HG03457 (cell line): ENCODE results near the gene CA10.

Experiments used
- ATAC-seq: cut with Tn5 transposase; IDR thresholded peaks from one replicate; pipeline ENCODE4 v1.9.1; 2021; ENCODE audit warnings: moderate number of reproducible peaks; ENCODE audit not compliant: unreplicated experiment

The CA10 gene

DNA sequence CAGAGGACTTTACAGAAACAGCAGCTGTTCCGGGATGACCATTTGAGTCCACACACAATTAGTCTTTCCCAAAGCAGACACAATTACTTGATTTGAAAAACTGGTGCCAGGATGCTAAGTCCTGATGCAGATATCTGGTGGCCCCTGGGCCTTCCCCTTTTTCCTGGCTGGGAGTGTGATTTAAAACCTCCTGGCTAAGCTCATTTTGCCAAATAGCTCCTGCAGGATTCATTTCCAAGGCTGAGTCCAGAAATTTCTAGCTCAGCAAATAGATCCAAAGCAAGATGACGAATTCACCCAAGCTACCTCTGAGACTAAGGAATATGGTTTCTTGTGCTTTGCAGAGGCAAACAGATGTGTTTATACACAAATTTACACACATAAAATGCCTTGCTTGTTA, 422.2 kb downstream of the CA10 start:
- ATAC-seq: no peak

DNA sequence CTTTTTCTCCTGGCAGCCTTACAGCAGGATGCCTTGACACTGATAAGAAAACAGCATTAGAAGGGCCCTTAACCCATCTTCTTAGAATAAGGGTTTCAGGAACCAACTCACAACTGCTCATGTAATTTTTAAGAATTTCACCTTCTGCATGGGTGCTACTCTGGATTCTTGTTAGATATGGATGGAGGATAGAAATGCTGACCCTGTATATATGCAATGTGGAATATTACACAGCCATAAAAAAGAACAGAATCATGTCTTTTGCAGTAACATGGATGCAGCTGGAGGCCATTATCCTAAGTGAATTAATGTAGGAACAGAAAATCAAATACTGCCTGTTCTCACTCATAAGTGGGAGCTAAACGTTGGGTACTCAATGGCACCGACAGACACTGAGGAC, 423.5 kb downstream of the CA10 start:
- ATAC-seq: no peak

DNA sequence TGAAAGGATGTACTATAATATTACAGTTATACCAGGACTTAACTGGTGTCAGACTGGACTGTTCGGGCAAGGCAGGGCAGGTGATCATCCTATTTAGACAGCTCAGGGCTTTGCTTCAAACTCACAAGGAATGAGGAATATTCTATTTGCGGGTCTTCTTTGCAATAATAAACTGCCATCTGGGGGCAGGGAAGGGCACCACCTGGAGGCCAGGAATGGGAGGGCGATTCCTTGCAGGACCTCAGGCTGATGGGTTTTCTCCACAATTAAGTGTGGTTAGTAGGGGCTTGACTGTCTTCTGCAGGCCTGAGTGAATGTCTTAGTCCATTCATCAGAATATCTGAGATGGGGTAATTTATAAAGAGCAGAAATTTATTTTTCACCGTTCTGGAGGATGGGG, 424.1 kb downstream of the CA10 start:
- ATAC-seq: no peak

DNA sequence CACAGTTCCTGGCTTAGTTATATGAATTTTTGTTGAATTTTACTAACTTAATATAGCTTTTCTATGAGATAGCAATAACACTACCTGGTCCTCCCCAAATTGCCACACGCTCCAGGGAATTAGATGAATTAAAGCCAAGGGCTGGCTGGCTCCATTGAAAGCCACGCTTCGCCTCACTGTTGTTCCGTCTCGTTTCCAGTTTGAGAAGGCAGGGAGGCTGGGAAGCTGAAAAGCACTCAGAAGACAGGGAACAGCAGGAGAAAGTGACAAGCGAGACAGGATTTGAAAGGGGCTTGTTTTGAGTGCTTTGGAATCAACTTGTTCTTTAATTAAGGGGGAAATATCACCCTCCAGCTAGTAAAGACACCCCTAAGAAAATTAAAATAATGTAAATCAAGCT, 425.3 kb downstream of the CA10 start:
- no peak for ATAC-seq

DNA sequence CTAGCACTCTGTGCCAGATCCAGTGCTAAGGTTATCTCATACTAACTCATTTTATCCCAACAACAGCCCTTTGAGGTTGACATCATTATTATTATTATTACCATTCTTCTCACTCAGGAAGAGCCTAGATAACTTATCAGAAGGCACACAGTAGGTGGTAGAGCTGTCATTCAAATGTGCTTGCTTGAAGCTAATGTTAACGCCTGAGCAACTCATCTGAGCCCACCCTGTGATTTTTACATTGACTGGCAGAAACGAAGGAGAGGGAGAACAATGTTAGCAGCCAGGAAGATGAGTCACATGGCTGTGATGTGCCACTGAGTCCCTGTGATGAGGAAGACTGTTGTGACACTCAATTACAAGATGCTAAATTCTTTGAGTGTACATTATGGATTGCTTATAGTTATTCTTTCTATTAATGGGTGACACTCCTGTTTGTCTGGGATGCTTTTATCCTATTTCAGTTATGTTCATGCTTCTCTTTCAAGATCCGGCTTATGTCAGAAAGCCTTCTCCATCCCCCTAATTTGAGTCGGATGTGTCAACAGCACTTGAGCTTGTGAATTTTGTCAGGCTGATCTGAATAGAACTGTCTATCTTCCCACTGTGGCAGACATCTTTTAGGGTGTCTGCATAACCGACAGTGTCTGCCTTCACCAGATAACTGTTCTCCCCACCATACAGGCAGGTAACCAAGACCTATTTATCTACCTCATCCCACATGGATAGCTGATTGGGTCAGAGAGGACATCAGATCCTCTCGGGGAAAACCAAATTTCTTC, 426.4 kb downstream of the CA10 start:
- ATAC-seq: no peak

DNA sequence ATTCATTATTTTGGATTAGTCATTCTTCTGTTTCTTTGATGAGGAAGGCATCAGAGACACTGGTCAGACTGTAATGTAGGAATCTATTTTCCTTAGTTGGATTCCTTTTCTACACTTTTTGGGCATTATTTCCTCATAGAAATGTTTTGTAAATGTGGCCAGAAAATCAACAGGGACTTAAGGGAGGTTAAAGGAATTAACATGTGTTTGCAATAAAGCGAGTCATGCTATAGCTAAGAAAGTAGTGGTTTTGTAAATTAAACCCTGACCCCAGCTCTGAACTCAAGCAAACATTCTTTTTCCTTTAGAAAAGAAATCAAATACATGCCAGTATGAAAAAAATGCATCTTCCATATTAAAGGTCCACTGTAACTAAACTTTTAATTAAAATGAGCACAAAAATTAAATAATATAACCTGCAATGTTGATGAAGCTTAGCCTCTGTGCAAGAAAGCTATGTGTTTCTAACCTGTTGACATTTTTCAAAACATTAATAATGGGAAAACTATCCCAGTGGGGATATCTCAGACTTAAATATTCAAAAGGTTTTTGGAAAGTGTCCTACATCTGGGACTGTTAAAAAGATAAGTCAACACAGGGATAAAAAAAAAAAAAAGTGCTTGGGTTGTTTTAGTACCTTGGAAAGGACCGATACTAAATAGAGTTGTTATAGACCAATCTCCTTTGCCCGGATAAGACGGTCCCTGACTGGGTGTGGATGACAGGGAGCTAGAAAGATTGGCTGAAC, 428.0 kb downstream of the CA10 start:
- no peak for ATAC-seq

DNA sequence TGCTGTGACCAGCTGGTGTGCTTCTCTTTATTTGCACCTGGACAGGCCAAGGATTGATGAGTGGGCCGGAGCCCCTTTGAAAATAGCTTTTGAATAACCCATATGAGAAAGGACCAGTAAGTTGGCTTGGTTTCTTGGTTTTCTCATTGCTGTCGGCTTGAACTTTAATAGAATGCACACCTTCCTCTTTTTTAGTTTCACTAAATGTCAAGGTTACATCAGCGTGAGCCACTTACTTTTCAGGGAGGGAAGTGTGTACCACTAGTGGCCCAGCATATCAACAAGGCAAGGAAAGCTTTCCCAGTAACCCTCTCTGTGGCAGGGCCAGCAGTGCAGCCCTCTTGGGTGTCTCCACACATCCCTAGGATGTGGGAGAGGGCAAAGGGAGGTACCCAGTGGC, 433.3 kb downstream of the CA10 start:
- no peak for ATAC-seq

DNA sequence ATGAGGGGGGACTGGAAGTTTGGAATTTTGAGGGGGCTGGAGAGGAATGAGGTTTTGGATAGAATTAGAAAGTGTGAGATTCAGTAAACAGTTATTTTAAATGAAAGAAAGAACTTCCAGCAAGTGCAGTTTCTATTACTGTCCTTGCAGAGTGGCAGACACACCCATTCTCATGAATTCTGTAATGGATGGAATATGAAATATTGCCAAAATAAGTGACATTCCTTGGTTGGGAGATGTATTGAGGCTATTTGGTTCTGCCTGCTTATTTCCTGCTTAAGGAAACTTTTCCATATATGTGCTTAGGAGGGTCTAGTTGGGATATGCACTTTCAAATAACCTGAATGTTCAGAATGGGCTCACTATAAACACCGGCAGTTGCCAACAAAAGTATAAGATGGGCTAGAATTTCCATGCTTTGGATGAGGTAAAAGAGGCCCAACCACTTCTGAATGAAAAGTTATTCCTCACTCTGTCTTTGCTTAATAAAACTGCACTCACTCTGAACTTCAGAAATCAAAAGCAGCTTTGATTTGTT, 434.4 kb downstream of the CA10 start:
- ATAC-seq: no peak

DNA sequence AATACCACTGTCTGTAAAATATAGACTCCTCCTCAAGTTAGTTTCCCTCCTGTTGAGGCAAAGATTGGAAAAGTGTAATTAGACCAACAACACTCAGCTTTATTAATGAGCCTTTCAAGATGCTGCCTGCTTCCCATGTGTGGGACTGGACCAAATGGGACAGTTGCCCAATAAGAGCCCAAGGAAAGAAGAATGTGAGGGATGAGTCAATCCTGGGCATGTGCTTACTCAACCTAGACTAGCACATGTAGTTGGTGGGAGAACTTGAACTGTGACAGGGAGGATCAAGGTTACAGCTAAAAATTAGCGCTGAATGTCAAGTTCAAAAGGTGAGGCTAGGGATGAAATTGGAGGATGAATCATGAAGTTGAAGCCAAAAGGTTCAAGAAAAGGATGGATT, 435.5 kb downstream of the CA10 start:
- ATAC-seq: no peak

DNA sequence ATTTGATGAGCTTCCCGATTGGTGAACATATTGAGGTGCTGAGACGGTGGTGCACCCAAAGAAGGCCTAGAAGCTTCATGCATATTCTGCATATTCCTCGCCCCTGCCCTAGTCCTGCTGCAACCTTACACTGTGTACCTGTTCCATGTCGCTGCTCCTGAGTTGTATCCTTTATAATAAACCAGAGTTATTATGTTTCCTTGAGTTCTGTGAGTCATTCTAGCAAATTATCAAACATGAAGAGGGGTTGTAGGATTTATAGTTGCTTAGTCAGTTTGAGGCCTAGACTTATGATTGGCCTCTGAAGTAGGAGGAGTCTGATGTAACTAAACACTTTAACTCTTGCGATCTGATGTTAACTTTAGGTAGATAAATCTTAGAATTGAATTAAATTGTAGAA, 436.8 kb downstream of the CA10 start:
- ATAC-seq: no peak

DNA sequence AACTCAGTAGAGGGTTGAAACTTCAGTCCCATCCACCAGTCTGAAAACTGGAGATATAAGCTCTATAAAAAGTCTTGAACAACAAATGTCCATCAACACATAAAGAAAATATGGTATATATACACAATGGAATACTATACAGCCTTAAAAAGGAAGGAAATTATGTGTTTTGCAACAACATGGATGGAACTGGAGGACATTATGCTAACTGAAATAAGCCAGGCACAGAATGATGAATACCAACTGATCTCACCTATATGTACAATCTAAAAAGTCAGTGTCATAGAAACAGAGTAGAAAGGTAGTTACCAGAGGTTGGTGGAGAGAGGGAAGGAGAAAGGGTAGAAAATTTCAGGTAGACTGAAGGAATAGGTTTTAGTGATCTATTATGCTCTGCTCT, 438.1 kb downstream of the CA10 start:
- ATAC-seq: no peak

DNA sequence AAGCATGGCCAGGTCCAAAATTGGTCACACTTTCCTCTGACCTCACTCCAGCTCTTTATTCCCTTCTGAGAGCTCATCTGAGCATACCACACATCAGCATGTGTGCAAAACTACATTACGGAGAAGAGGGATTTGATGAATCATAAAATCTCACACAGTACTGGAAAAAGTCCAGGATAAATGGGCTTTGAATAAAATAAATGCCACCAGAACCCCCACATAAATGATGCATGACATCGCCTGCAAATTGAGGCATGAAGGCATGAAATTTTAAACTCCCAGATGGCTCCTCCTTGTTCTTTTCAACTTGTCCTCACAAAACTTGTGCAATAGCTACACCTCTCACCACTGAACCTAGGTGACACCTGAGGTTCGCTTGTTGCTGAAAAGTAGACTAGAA, 439.5 kb downstream of the CA10 start:
- ATAC-seq: no peak

DNA sequence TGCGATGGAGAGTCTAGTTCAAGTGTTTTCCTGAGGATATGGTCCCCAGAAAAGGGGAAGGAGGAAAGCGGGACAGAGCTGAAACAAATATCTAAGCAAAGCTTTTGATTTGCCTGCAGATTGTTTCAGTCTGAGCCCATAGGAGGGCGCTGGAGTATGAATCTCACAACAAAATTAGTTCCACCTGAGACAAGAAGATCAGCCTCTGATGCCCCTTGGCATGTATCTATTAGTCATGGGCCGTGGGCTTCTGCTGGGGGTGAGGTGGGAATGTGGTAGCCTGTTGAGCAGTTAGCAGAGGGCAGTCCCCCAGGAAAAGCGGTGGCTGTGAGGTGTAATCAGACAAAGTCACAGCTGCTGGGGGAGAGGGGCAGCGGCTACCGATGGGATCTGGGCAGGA, 446.9 kb downstream of the CA10 start:
- no peak for ATAC-seq

DNA sequence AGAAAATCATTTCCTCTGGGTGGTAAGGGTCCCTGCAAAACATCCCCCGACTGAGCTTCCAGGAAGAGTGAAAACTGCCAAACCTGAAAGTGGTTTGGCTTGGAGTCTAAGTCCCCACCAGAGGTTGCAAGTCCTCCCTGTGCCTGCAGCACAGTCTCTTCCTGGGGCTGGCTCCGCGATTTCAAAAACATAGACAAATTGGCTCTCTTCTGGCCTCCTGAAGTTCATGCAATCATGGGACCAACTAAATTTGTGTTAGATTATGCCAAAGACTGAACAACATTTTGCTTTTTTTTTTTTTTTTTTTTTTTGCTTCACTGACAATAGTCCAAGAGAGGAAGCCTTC, 447.9 kb downstream of the CA10 start:
- ATAC-seq: no peak

DNA sequence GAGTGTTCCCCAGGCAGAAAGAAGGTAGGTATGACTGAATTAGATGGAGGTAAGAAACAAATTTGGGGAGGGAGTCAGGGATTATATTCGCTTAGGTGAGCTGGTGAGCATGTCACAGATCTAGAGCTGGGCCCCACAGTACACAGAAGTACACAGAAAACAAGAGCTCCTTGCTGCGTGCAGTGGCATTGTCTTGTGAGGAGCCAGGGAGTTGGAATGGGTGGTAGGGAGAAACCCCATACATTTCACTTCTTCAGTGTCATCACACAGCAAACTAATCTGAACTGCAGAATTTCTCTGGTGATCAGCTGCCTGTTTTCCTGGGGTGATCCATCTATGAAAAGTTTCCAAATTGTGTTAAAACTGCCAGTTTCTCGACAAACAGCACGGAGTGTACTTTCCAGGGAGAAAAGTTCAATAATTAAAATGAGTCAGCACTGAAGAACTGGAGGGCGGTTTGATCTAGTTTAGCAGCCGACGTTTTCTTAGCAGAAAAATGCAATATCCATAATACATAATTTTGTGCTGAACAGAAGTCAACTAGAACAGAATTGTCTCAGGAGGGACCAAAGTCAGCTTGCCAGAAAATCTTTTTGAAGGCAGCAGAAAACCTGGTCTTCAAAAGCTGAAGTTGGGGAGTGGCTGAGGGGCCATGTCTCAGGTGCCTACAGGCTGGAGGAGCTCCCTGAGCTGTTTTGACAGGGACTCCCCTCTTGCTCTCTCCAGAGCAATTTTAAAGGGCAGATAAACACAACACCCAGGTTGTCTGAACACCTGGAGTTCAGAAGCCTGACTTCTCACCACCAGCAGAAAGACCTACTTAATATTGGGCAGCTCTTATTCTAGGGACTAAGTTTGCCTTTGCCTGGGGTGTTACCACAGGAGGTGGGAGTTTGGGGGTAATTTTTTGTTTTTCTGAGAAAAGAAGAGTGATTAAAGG, 448.6 kb downstream of the CA10 start:
- ATAC-seq: no peak

DNA sequence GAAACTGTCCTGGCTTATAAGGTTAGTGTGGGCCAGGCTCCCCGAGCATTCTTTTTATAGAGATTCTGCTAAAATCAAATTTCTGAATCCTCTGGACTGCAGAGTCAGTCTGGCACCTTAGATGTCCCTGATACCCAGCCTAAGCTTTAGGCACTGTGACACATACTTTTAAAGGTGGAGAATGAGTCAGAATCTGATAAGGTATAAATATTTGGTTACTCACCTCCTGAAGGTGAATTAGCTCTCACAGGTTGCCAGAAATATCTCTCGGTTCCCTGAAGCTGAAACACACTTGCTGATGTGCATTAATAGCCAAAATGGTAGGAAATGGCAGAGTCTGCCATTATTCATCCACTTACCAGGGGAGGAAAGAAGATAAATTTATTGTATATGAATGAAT, 451.3 kb downstream of the CA10 start:
- no peak for ATAC-seq

DNA sequence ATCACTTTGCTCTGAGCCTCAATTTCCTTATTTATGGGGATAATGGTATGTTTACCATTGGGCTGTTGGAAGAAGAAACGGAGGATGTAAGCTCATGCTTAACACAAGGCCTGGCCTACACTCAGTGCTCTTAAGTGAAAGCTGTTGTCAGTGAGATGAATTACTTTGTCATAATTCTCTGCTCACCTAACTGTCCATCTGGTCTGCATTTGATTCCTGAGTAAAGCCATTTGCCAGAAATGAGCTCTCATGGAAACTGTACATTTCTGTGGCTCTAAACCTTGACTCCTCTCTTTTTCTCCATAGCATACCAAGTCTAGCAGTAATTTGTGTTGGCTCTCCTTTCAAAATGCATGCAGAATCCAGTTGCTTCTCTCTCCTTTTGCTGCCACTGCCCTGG, 452.4 kb downstream of the CA10 start:
- no peak for ATAC-seq

DNA sequence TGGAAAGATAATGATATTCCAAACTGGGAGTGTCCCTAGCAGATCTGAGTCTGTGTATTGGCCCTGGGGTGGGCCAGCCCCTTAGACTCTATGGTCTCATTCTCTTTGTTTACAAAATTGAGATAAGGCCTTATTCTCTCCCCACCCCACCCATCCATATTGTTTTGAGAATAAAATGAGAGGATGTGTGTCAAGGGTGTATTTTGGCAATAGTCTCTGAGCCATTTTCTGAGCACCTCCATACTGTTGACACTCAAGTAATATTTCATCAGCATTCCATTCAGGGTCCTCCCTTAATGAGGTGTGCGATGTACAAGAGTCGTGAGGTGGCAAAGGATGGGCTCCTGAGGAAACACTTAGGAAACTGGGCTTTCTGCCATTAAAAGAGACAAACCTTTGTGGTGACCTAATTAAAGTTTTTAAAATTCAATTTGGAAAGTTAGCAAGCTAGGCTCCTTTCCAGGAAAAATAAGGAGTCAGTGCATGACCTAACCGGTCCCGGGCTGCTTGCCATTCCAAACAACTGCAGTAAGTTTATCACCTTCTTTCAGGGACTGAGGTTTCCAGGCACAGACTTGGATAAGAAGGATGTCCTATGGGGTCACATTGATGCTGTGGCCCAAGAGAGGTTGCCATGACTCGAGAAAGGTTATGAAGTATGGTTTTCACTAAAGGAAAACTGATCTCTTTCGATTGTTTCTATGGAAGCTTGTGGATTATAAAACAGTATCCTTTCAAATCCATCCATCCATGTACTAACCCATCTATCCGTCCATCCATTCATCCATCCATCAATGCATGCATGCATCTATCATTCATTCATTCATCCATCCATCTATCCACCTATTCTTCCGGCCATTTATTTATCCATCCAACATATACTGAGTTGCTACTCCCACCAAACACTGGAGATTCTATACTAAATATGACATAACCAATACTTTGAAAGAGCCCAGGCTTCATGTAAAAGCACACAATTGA, 454.9 kb downstream of the CA10 start:
- ATAC-seq: no peak

DNA sequence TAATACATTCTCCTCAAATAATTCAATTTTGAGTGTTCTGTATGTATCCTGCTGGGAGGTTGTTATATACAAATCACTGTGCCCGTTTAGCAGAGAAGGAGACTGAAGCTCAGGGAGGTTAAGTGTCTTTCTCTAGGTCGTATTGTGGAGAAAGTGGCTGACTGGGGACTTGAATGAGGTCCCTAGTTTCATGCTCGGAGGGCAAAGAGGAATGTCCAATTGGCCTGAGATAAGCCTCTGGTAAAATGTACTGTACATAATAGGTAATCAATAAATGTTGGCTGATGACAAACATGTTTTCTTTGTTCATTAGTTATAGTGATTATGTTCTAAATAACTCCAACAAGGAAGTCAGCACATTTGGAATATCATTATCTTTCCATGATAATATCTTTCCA, 455.6 kb downstream of the CA10 start:
- ATAC-seq: no peak

DNA sequence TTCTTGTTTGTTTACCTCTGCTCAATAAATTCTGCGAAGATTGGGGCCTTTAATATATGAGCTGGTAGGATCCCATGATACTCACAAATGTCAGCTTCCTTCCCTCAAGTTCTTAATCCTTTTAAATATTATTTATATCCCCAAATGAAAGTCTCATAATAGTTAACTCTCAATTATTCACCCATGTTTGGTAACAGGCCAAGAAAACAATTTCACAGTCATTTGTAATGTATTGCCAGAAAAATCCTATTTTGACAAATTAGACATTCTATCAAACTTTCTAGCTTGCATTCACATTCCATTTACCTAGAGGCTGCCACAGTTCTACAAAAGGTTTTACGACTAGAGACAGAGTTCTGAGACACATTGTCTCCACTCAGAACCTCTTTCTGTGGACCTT, 457.0 kb downstream of the CA10 start:
- no peak for ATAC-seq
